Keratinocyte (primary cell): ENCODE results near the gene TAF5. TPM values are rescaled to one million over a fixed set of nuclear protein-coding genes. Genes with fewer than 3 reads are reported as not detected.

Experiments used
- DNase-seq: peaks from one replicate; pipeline ENCODE4 v3.0.0-alpha.2; 2011; ENCODE audit warnings: low read depth, missing footprints, low spot score
- FAIRE-seq: peaks from 2 replicates; lab custom pipeline; 2011; peaks lifted over from hg19 to GRCh38; lab: Jason Lieb, UNC
- H2AFZ ChIP-seq: 2 replicates; pipeline ENCODE4 v1.6.0; 2012; ENCODE audit warnings: low read length, control low read depth, inconsistent platforms; ENCODE audit not compliant: control insufficient read depth
- H3K27ac ChIP-seq: 2 replicates; pipeline ENCODE4 v1.5.1; 2011; ENCODE audit warnings: low read length; ENCODE audit not compliant: control insufficient read depth, insufficient read depth
- H3K27me3 ChIP-seq: 3 replicates; pipeline ENCODE4 v1.6.0; 2011; ENCODE audit warnings: low read length; ENCODE audit not compliant: control insufficient read depth, insufficient read depth; ENCODE audit errors: extremely low read depth
- H3K36me3 ChIP-seq, 2 experiments: 2 replicates in 1 of 2; 3 replicates in 1 of 2; pipeline ENCODE4 v1.5.1; 2011; ENCODE audit warnings: low read length in 2 of 2, mild to moderate bottlenecking in 1 of 2; ENCODE audit not compliant: control insufficient read depth in 2 of 2, insufficient read depth in 2 of 2; ENCODE audit errors: extremely low read depth in 1 of 2
- H3K4me1 ChIP-seq: 3 replicates; pipeline ENCODE4 v1.5.1; 2011; ENCODE audit warnings: low read length; ENCODE audit not compliant: control insufficient read depth, insufficient read depth; ENCODE audit errors: extremely low read depth
- H3K4me2 ChIP-seq: 3 replicates; pipeline ENCODE4 v1.6.0; 2011; ENCODE audit warnings: low read depth, low read length; ENCODE audit not compliant: control insufficient read depth, insufficient read depth; ENCODE audit errors: extremely low read depth
- H3K4me3 ChIP-seq, 3 experiments: fragments of 200-600 bp in 1 of 3; sonication (generic) in 1 of 3; 2 replicates in 2 of 3; 3 replicates in 1 of 3; pipeline ENCODE4 v1.5.1; 2011 to 2016; ENCODE audit warnings: low read length in 3 of 3, mild to moderate bottlenecking in 3 of 3, control low read depth in 2 of 3, inconsistent platforms in 1 of 3, low read depth in 1 of 3, mixed read lengths in 1 of 3, mixed run types in 1 of 3, moderate library complexity in 1 of 3; ENCODE audit not compliant: control insufficient read depth in 2 of 3, insufficient read depth in 2 of 3; ENCODE audit errors: extremely low read depth in 1 of 3
- H3K79me2 ChIP-seq: 2 replicates; pipeline ENCODE4 v1.6.0; 2012; ENCODE audit warnings: low read length; ENCODE audit not compliant: control insufficient read depth, insufficient read depth
- H3K9ac ChIP-seq: 3 replicates; pipeline ENCODE4 v1.6.0; 2011; ENCODE audit warnings: low read length; ENCODE audit not compliant: control insufficient read depth, insufficient read depth; ENCODE audit errors: extremely low read depth
- H3K9me1 ChIP-seq: 3 replicates; pipeline ENCODE4 v1.6.0; 2011; ENCODE audit warnings: low read length; ENCODE audit not compliant: control insufficient read depth, insufficient read depth; ENCODE audit errors: extremely low read depth
- H3K9me3 ChIP-seq: 2 replicates; pipeline ENCODE4 v1.5.1; 2012; ENCODE audit warnings: low read depth, low read length; ENCODE audit not compliant: control insufficient read depth
- H4K20me1 ChIP-seq: 3 replicates; pipeline ENCODE4 v1.6.0; 2011; ENCODE audit warnings: low read length; ENCODE audit not compliant: control insufficient read depth, insufficient read depth; ENCODE audit errors: extremely low read depth
- EZH2 ChIP-seq: IDR thresholded peaks from one replicate; pipeline ENCODE4 v1.6.1; 2012; ENCODE audit warnings: inconsistent platforms, mild to moderate bottlenecking, low read length, moderate library complexity
- dilution Hi-C: fragments of 300-500 bp; cut with MboI; formaldehyde crosslinking; loops from one replicate; pipeline ENCODE4 v1.7.0; 2020; ENCODE audit warnings: low sequenced_read_pairs; ENCODE audit not compliant: extremely low pct_ligation_motif_present
- polyA plus RNA-seq, 5 experiments: library from polyadenylated mRNA; depleted of rRNA in 3 of 5; stranded (reverse) in 3 of 5; stranded (forward) in 1 of 5; unstranded in 1 of 5; fragments of >200 nt; gene quantifications; 1 replicate in 1 of 5; 2 replicates in 3 of 5; 3 replicates in 1 of 5; pipeline versions ENCODE4 v1.2.1 to v1.2.3, GENCODE V29; 2011 to 2012; ENCODE audit warnings: missing spikeins in 2 of 5, low read depth in 1 of 5, low replicate concordance in 1 of 5
- TF ChIP-seq, protein P1 (sequence below), 3 experiments: IDR thresholded peaks in 1 of 3; conservative IDR thresholded peaks in 1 of 3; optimal IDR thresholded peaks in 1 of 3; 2 replicates in 2 of 3; 3 replicates in 1 of 3; pipeline versions ENCODE3 to v1.5.1; 2011; ENCODE audit warnings: low read length in 3 of 3, mild to moderate bottlenecking in 3 of 3, moderate library complexity in 2 of 3, control low read depth in 1 of 3, inconsistent platforms in 1 of 3; ENCODE audit not compliant: insufficient read depth in 2 of 3; ENCODE audit errors: extremely low read depth in 1 of 3

The TAF5 gene
- polyA plus RNA-seq, 1 donor (not counting 4 experiments of a cell fraction or from before 2014, with no cell fraction given) = 4.4 TPM

DNA sequence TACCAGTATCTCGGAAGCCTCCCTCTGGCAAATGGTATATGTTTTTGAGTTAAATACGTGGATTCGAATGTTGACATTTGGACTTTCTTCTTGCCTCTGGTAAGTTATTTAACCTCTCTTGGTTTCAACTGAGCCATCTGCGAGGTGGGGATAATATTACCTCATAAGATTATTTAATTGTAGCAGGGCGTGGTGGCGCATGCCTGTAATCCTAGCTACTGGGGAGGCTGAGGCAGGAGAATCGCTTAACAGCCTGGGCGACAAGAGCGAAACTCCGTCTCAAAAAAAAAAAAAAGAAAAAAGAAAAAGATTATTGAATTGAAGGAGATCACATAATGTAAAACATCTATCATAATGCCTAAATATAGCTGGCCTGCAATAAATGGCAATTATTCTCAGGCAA lies 396 bp upstream of the TAF5 start:
- Histone ChIP-seq H3K27me3 (no peaks in the 10 kb centered on the region), H4K20me1 (no peaks in the 10 kb centered on the region), H3K4me3 (peak overlapping the region; percentile 70 to 88 (median 88)), H3K36me3 (no peaks in the 10 kb centered on the region), H3K79me2 (peaks cover 7% of the 10 kb centered on the region), H3K4me2 (peak overlapping the region; percentile 89), H3K4me1 (peaks cover 6% of the 10 kb centered on the region), H3K9ac (peak overlapping the region; percentile 75), H3K9me3 (no peaks in the 10 kb centered on the region), H3K27ac (peak overlapping the region; percentile 12), H3K9me1 (no peaks in the 10 kb centered on the region), H2AFZ (peak overlapping the region; percentile 61)
- TF ChIP-seq EZH2 = no peak
- TF ChIP-seq, protein P1, sequence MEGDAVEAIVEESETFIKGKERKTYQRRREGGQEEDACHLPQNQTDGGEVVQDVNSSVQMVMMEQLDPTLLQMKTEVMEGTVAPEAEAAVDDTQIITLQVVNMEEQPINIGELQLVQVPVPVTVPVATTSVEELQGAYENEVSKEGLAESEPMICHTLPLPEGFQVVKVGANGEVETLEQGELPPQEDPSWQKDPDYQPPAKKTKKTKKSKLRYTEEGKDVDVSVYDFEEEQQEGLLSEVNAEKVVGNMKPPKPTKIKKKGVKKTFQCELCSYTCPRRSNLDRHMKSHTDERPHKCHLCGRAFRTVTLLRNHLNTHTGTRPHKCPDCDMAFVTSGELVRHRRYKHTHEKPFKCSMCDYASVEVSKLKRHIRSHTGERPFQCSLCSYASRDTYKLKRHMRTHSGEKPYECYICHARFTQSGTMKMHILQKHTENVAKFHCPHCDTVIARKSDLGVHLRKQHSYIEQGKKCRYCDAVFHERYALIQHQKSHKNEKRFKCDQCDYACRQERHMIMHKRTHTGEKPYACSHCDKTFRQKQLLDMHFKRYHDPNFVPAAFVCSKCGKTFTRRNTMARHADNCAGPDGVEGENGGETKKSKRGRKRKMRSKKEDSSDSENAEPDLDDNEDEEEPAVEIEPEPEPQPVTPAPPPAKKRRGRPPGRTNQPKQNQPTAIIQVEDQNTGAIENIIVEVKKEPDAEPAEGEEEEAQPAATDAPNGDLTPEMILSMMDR (optimal IDR thresholded peaks at IDR 0.05 in 1 of 3, IDR thresholded peaks at IDR 0.05 in 1 of 3, conservative IDR thresholded peaks at IDR 0.05 in 1 of 3; ENCODE audit: extremely low read depth in 1 of 3, insufficient read depth in 2 of 3, low read length in 3 of 3) = no peak
- dilution Hi-C loops = no loop called here
- FAIRE-seq (no peak), DNase-seq (no peak)

DNA sequence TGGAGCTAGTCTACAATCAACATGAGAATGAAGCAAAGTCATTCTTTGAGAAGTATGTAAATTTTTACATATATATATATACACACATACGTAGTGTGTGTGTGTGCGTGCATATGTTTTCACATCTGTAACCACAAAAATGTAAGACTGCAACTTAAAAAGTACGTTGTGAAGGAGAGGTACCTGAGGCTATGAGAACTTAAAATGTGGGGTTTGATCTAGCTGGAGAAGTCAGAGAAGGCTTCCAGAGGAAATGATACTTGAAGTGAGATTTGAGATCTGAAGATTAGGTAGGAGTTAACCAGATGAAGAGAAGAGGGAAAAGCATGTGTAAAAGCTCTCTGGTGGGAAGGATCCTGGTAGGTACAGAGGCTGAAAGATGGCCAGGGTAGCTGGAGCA lies 5.8 kb downstream of the TAF5 start:
- Histone ChIP-seq H3K9me1 (no peaks in the 10 kb centered on the region), H3K4me3 (no peak overlapping the region), H3K4me1 (peaks cover 6% of the 10 kb centered on the region), H3K9me3 (no peaks in the 10 kb centered on the region), H3K36me3 (peaks cover 3 to 7% of the 10 kb centered on the region in 2 experiments), H3K27ac (no peak overlapping the region), H3K27me3 (no peaks in the 10 kb centered on the region), H3K79me2 (peaks cover 7% of the 10 kb centered on the region), H4K20me1 (no peaks in the 10 kb centered on the region), H3K9ac (no peak overlapping the region), H3K4me2 (no peak overlapping the region), H2AFZ (no peak overlapping the region)
- TF ChIP-seq EZH2 = no peak
- TF ChIP-seq, protein P1 (optimal IDR thresholded peaks at IDR 0.05 in 1 of 3, IDR thresholded peaks at IDR 0.05 in 1 of 3, conservative IDR thresholded peaks at IDR 0.05 in 1 of 3; ENCODE audit: extremely low read depth in 1 of 3, insufficient read depth in 2 of 3, low read length in 3 of 3) = no peak
- DNase-seq (no peak), FAIRE-seq (no peak)
- dilution Hi-C loops = no loop called here
